Measurements from ENCODE around the gene INIP.

- TF ChIP-seq ELF4 (IDR thresholded peaks at IDR 0.05) (no peak), FOXK2 (IDR thresholded peaks at IDR 0.05) (no peak), SP1 (IDR thresholded peaks at IDR 0.05) (no peak), L3MBTL2 (conservative IDR thresholded peaks at IDR 0.05) (no peak), LEF1 (IDR thresholded peaks at IDR 0.05; ENCODE audit: borderline replicate concordance) (no peak), PKNOX1 (IDR thresholded peaks at IDR 0.05) (no peak), TARDBP (IDR thresholded peaks at IDR 0.05) (no peak)
These were observed 17.8 kb downstream of the INIP start for GRCh38 chr9:112700085-112700484.

Data from HEK293T (cell line).